Activated CD4-positive, alpha-beta T cell treated with anti-CD3 and anti-CD28 coated beads, Interleukin-2, amount 50 U/mL, for 4 hours (primary cell): Measurements from ENCODE around the gene HOGA1.

Experiments used
- DNase-seq, 2 experiments: peaks; one replicate each; pipeline ENCODE4 v3.0.0-alpha.2; 2020

Gene HOGA1

DNA sequence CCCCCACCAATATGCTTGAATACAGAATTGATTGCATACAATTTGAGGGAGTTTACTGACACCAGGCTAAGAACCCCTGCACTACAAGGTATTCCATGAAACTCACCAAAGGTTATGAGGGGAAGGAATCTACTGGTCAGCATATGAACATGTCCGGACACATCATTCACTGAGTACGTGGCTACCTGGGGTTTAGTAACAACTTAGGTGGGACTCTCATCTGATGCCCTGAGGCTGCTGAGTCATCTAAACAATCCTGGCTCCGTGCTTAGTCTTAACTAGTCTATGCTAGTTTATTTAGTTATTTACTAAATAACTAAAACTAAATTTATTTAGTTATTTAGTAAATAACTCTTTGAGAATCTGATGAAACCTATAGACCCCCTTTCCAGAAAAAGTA lies 67.6 kb downstream of the HOGA1 start:
- DNase-seq, result no peak

DNA sequence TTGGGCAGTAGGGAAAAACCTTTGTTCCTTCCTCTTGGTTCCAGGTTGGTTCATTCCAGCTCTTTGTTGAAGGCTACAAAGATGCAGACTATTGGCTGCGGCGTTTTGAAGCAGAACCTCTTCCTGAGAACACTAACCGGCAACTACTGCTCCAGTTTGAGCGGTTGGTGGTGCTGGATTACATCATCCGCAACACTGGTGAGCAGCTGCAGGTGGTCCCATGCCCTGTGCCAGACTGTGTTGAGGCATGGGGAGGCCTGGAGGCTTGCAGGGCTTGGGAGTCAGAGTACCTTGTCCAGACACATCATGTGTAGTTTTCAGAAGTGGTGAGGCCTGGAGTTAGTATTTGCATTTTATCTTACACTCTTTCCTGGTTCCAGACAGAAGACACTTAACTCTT lies 72.6 kb downstream of the HOGA1 start:
- no peak for DNase-seq

GRCh38 chr10:97659589-97659988 lies 75.4 kb downstream of the HOGA1 start:
- no peak for DNase-seq
